ENCODE measurements around the gene CALR. TPM values are rescaled to one million over a fixed set of nuclear protein-coding genes. Genes with fewer than 3 reads are reported as not detected.

Gene CALR
- total and polyA plus RNA-seq, 2 donors (not counting 3 experiments of a cell fraction or from before 2014, with no cell fraction given), result 1,135 to 1,636 TPM

DNA sequence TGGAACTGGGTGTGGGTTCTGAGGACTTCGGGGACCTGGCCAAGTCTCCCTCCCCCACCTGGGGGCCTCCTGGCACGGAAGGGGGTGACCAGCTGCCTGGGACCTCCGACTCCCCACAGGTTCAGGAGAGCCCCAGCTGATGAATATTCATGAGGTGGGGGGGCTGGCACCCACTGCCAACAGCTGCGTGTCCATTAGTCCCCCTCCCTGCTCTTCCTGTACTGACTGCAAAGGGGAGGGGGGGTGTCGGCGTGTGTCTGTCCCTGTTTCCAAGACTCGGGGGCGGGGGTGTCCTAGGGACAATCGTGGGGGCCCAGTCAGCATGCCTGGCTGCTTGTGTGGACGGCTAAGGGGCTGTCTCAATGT, 46.3 kb downstream of the CALR start:
- TF ChIP-seq EZH2 (IDR thresholded peaks at IDR 0.05; ENCODE audit: borderline replicate concordance, low read depth, low read length, severe bottlenecking), result no peak
- TF ChIP-seq GATA2 (IDR thresholded peaks at IDR 0.05; ENCODE audit: insufficient read depth, insufficient read length, low read depth, low read length), result no peak
- TF ChIP-seq JUN (IDR thresholded peaks at IDR 0.05; ENCODE audit: borderline replicate concordance, insufficient read depth, insufficient read length, low read depth), result no peak
- TF ChIP-seq, protein P1, sequence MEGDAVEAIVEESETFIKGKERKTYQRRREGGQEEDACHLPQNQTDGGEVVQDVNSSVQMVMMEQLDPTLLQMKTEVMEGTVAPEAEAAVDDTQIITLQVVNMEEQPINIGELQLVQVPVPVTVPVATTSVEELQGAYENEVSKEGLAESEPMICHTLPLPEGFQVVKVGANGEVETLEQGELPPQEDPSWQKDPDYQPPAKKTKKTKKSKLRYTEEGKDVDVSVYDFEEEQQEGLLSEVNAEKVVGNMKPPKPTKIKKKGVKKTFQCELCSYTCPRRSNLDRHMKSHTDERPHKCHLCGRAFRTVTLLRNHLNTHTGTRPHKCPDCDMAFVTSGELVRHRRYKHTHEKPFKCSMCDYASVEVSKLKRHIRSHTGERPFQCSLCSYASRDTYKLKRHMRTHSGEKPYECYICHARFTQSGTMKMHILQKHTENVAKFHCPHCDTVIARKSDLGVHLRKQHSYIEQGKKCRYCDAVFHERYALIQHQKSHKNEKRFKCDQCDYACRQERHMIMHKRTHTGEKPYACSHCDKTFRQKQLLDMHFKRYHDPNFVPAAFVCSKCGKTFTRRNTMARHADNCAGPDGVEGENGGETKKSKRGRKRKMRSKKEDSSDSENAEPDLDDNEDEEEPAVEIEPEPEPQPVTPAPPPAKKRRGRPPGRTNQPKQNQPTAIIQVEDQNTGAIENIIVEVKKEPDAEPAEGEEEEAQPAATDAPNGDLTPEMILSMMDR (IDR thresholded peaks at IDR 0.05; ENCODE audit: extremely low read depth in 1 of 2, insufficient read depth in 1 of 2, low read depth in 1 of 2, low read length in 2 of 2), result no peak
- no peak for TF ChIP-seq FOS (IDR thresholded peaks at IDR 0.05; ENCODE audit: borderline replicate concordance, insufficient read depth, low read length)
- TF ChIP-seq POLR2AphosphoS5 (IDR thresholded peaks at IDR 0.05; ENCODE audit: insufficient read depth, low read depth, low read length), result no peak
- no peak for TF ChIP-seq MYC (IDR thresholded peaks at IDR 0.05; ENCODE audit: low read depth, low read length)
- TF ChIP-seq, protein P2, sequence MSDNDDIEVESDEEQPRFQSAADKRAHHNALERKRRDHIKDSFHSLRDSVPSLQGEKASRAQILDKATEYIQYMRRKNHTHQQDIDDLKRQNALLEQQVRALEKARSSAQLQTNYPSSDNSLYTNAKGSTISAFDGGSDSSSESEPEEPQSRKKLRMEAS (IDR thresholded peaks at IDR 0.05; ENCODE audit: insufficient read depth, insufficient read length), result no peak
- TF ChIP-seq POLR2A (IDR thresholded peaks at IDR 0.05; ENCODE audit: low read depth, low read length), result no peak
- Histone ChIP-seq H3K4me1 (ENCODE audit: control insufficient read depth, extremely low read depth, insufficient read depth, low read length) (peaks cover 2% of the 10 kb centered on the region), H3K27me3 (ENCODE audit: control insufficient read depth in 2 of 2, insufficient read depth in 2 of 2, low read length in 2 of 2) (no peaks in the 10 kb centered on the region), H2AFZ (ENCODE audit: low read depth, low read length) (no peak overlapping the region), H3K9me1 (replicated peaks; ENCODE audit: control insufficient read depth, extremely low read depth, insufficient read depth, low read length) (no peaks in the 10 kb centered on the region), H4K20me1 (replicated peaks; ENCODE audit: control insufficient read depth, extremely low read depth, insufficient read depth, low read length) (no peaks in the 10 kb centered on the region), H3K79me2 (ENCODE audit: control insufficient read depth, insufficient read depth, low read length) (no peaks in the 10 kb centered on the region), H3K4me2 (ENCODE audit: insufficient read depth, low read length) (no peak overlapping the region), H3K9ac (replicated peaks; ENCODE audit: extremely low read depth, insufficient read depth, low read length) (no peak overlapping the region), H3K36me3 (ENCODE audit: control insufficient read depth in 2 of 2, extremely low read depth in 1 of 2, insufficient read depth in 2 of 2, low read length in 2 of 2) (no peaks in the 10 kb centered on the region), H3K4me3 (replicated peaks in 1 of 3; ENCODE audit: insufficient read depth in 1 of 3, low read depth in 1 of 3, low read length in 3 of 3) (no peak overlapping the region), H3K9me3 (replicated peaks; ENCODE audit: control insufficient read depth, insufficient read depth, low read length) (no peaks in the 10 kb centered on the region), H3K27ac (ENCODE audit: insufficient read depth, low read depth, low read length) (no peak overlapping the region)
- CTCF ChIA-PET, result interaction anchor here (0.9 to 13.4 kb wide), 10 partner anchors 8 to 109 kb away, joined by 3 to 543 read pairs (median 6); no protein-coding TSS in a partner anchor
- dilution Hi-C loops (cut with MboI; ENCODE audit: extremely low pct_ligation_motif_present, low sequenced_read_pairs) (no loop called here), intact Hi-C loops (cut with micrococcal nuclease) (no loop called here)
- POLR2A ChIA-PET, result no interaction called here
- FAIRE-seq, result no peak
- no peak for DNase-seq (ENCODE audit: low read depth, low spot score)
- no TSS peak for BruUV-seq (replicated peaks)

Data from endothelial cell of umbilical vein (primary cell).